Measurements from ENCODE around the gene SAMD4A.

Gene SAMD4A

GRCh38 chr14:54830650-54831049, 263.7 kb downstream of the SAMD4A start:
- H3K4me1 Mint-ChIP-seq = no peaks in the 10 kb centered on the region
- H3K36me3 Mint-ChIP-seq (ENCODE audit: low read depth) = no peaks in the 10 kb centered on the region
- peaks cover 21% of the 10 kb centered on the region for H3K9me3 Mint-ChIP-seq
- TF ChIP-seq CTCF (IDR thresholded peaks at IDR 0.05) = no peak
- H3K4me3 Mint-ChIP-seq = no peak overlapping the region
- no peaks in the 10 kb centered on the region for H3K27me3 Mint-ChIP-seq (ENCODE audit: low read depth, poor library complexity)
- no peak overlapping the region for H3K27ac Mint-ChIP-seq
- no peak for DNase-seq

GRCh38 chr14:54834081-54834480, 267.2 kb downstream of the SAMD4A start:
- H3K9me3 Mint-ChIP-seq = peaks cover 12% of the 10 kb centered on the region
- no peaks in the 10 kb centered on the region for H3K27me3 Mint-ChIP-seq (ENCODE audit: low read depth, poor library complexity)
- H3K4me1 Mint-ChIP-seq = no peaks in the 10 kb centered on the region
- DNase-seq = no peak
- no peak overlapping the region for H3K4me3 Mint-ChIP-seq
- no peaks in the 10 kb centered on the region for H3K36me3 Mint-ChIP-seq (ENCODE audit: low read depth)
- no peak for TF ChIP-seq CTCF (IDR thresholded peaks at IDR 0.05)
- no peak overlapping the region for H3K27ac Mint-ChIP-seq

GRCh38 chr14:54834727-54835126, 267.8 kb downstream of the SAMD4A start:
- peaks cover 12% of the 10 kb centered on the region for H3K9me3 Mint-ChIP-seq
- TF ChIP-seq CTCF (IDR thresholded peaks at IDR 0.05) = no peak
- no peak overlapping the region for H3K4me3 Mint-ChIP-seq
- no peaks in the 10 kb centered on the region for H3K4me1 Mint-ChIP-seq
- H3K36me3 Mint-ChIP-seq (ENCODE audit: low read depth) = no peaks in the 10 kb centered on the region
- H3K27ac Mint-ChIP-seq = no peak overlapping the region
- DNase-seq = no peak
- no peaks in the 10 kb centered on the region for H3K27me3 Mint-ChIP-seq (ENCODE audit: low read depth, poor library complexity)

- no peak for TF ChIP-seq CTCF (IDR thresholded peaks at IDR 0.05)
- no peaks in the 10 kb centered on the region for H3K36me3 Mint-ChIP-seq (ENCODE audit: low read depth)
- H3K9me3 Mint-ChIP-seq = peaks cover 6% of the 10 kb centered on the region
- H3K4me1 Mint-ChIP-seq = no peaks in the 10 kb centered on the region
- H3K27ac Mint-ChIP-seq = no peak overlapping the region
- peaks cover 3% of the 10 kb centered on the region for H3K27me3 Mint-ChIP-seq (ENCODE audit: low read depth, poor library complexity)
- no peak for DNase-seq
- no peak overlapping the region for H3K4me3 Mint-ChIP-seq
These were observed 269.3 kb downstream of the SAMD4A start for GRCh38 chr14:54836231-54836630.

- TF ChIP-seq CTCF (IDR thresholded peaks at IDR 0.05) = no peak
- H3K36me3 Mint-ChIP-seq (ENCODE audit: low read depth) = no peaks in the 10 kb centered on the region
These were observed 270.7 kb downstream of the SAMD4A start for GRCh38 chr14:54837508-54838149.

GRCh38 chr14:54838931-54839512, 272.1 kb downstream of the SAMD4A start:
- no peaks in the 10 kb centered on the region for H3K4me1 Mint-ChIP-seq
- no peak for TF ChIP-seq CTCF (IDR thresholded peaks at IDR 0.05)
- no peak for DNase-seq
- no peak overlapping the region for H3K4me3 Mint-ChIP-seq
- H3K9me3 Mint-ChIP-seq = no peaks in the 10 kb centered on the region
- peaks cover 7% of the 10 kb centered on the region for H3K27me3 Mint-ChIP-seq (ENCODE audit: low read depth, poor library complexity)
- H3K27ac Mint-ChIP-seq = no peak overlapping the region
- H3K36me3 Mint-ChIP-seq (ENCODE audit: low read depth) = no peaks in the 10 kb centered on the region

More at GRCh38 chr14:54837508-54838149, 270.7 kb downstream of the SAMD4A start:
- Mint-ChIP-seq H3K9me3 (peaks cover 3% of the 10 kb centered on the region), H3K27me3 (ENCODE audit: low read depth, poor library complexity) (peaks cover 7% of the 10 kb centered on the region), H3K4me3 (no peak overlapping the region), H3K4me1 (no peaks in the 10 kb centered on the region), H3K27ac (no peak overlapping the region)
- no peak for DNase-seq

All from nephron progenitor cell (in vitro differentiated cells).